WI38 (cell line): ENCODE results near the gene KPNA4.

Source experiments
- H3K4me3 ChIP-seq: 2 replicates; pipeline ENCODE4 v1.5.1; 2011; ENCODE audit warnings: low read depth, mild to moderate bottlenecking, control low read depth, low read length
- CTCF ChIP-seq: IDR thresholded peaks from 2 replicates; pipeline ENCODE4 v1.5.1; 2012; ENCODE audit warnings: low read depth, mild to moderate bottlenecking, control low read depth, low read length

The KPNA4 gene

GRCh38 chr3:160569894-160570652 lies 4.7 kb upstream of the KPNA4 start:
- TF ChIP-seq CTCF = no peak
- no peak overlapping the region for H3K4me3 ChIP-seq

DNA sequence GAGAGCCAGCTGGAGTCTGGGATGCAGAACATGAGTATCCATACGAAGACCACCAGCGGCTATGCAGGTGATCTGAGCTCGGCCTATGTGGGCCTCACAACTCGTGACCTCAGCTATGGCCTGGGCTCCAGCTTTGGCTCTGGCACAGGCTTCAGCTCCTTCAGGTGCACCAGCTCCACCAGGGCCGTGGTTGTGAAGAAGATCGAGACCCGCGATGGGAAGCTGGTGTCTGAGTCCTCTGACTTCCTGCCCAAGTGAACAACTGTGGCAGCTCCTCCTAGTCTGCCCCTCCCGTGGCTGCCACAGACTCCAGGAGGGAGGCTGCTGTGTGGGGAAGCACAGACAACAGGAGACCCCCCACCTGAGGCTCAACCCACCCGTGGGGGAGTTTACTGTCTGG lies 3.6 kb upstream of the KPNA4 start:
- H3K4me3 ChIP-seq = no peak overlapping the region
- TF ChIP-seq CTCF = no peak

DNA sequence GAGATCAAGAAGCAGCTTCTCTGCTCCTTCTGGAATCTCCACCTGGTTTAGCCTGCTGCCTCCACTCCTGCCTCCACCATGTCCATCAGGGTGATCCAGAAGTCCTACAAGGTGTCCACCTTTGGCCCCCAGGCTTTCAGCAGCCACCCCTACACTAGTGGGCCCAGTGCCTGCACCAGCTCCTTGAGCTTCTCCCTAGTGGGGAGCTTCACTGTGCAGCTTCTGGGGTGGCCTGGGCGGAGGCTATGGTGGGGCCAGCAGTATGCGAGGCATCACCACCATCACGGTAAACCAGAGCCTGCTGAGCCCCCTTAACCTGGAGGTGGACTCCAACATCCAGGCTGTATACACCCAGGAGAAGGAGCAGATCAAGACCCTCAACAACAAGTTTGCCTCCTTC lies 2.4 kb upstream of the KPNA4 start:
- no peak overlapping the region for H3K4me3 ChIP-seq
- no peak for TF ChIP-seq CTCF

DNA sequence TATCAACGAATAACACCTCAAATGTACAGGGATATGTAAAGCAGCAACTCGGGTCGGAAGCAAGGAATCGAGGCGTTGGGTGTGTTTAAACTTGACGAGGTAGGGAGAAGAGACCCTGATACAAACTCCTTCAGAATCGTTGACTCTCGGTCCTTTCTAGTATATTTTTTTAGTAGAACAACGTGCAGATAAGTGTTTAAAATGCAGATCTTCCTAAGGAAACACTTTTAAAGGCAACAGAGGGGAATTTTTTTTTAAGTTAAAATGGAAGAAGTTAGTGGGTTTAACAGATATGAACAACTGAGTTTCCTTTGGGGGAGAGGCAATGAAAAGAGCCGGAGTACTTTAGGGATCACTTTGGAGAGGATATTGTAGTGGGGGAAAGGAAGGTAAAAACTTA lies 1.1 kb upstream of the KPNA4 start:
- peak overlapping the region; percentile 88 for H3K4me3 ChIP-seq
- TF ChIP-seq CTCF = no peak

GRCh38 chr3:160564949-160565441 lies 376 bp downstream of the KPNA4 start:
- peak overlapping the region; percentile 88 for H3K4me3 ChIP-seq
- TF ChIP-seq CTCF = no peak

DNA sequence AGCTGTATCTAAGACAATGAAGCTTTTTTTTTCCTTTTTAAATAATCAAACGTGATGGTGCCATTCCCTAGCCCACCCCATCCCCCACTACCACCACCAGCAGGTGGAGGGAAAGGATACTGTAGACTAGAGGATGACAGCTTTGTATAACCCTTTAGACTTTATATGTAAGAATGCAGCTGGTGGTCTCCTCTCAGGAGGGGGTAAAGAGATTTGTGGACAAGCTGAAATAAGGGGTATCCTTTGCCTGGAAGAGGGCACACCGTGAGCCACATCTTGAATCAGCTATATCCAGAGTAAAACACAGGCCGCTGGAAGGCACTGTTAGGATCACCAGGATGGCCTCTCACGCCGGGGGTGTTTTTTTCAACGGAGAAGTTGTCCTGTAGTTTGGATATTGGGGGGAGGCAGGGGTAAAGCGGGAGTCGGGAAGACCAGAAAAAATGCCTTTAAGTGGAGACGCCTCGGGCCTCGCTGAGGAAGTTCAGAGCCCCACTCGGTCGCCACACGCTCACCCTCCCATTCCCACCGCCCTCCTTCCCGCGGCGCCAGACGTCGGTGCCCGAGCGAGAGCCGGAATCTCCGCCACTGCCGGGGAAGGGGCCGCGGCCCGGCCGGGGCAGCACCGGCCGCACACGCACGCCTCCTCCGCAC lies 986 bp downstream of the KPNA4 start:
- no peak for TF ChIP-seq CTCF

DNA sequence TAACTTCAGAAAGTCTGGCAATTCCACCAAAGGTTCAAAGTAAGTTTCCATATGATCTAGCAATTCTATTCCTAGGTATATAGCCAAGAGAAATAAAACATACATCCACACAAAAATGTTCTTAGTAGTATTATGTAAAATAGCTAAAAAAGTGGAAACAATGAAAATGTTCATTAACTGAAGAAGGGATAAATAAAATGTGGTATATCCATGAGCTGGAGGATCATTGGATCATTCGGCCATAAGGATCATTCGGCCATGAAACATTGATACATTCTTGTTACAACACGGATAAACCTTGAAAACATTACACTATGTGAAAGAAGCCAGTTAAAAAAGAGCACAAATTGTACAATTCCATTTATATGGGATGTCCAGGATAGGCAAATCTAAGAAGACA lies 2.4 kb downstream of the KPNA4 start:
- no peak for TF ChIP-seq CTCF
- peak overlapping the region; percentile 17 for H3K4me3 ChIP-seq

More for the DNA sequence above, 986 bp downstream of the KPNA4 start:
- H3K4me3 ChIP-seq = peak overlapping the region; percentile 88
